H1 (cell line): ENCODE measurements around the gene RNU6-8. TPM values are rescaled to one million over a fixed set of nuclear protein-coding genes. Genes with fewer than 3 reads are reported as not detected.

Experiments
- CEBPB ChIP-seq: IDR thresholded peaks from 2 replicates; pipeline ENCODE4 v1.6.1; 2012; ENCODE audit warnings: low read depth, low read length
- CHD1 ChIP-seq: IDR thresholded peaks from 2 replicates; pipeline ENCODE4 v1.6.1; 2012; ENCODE audit warnings: low read depth, low read length, improper control_type of control experiment
- CHD2 ChIP-seq: IDR thresholded peaks from 2 replicates; pipeline ENCODE4 v1.6.1; 2012; ENCODE audit warnings: low read length, improper control_type of control experiment
- CHD7 ChIP-seq: fragments of 300-600 bp; sonication (generic); IDR thresholded peaks from 2 replicates; pipeline ENCODE4 v1.7.1; 2012; ENCODE audit warnings: low read length, moderate library complexity, mild to moderate bottlenecking, inconsistent platforms; ENCODE audit not compliant: insufficient replicate concordance
- CREB1 ChIP-seq: IDR thresholded peaks from 2 replicates; pipeline ENCODE4 v1.6.1; 2012; ENCODE audit warnings: inconsistent platforms
- EZH2 ChIP-seq: fragments of 200-600 bp; sonication (generic); IDR thresholded peaks from 2 replicates; pipeline ENCODE4 v1.7.1; 2012; ENCODE audit warnings: low read depth, mild to moderate bottlenecking, moderate library complexity, low read length, inconsistent platforms; ENCODE audit not compliant: severe bottlenecking
- SIRT6 ChIP-seq: IDR thresholded peaks from one replicate; pipeline ENCODE4 v1.7.1; 2012; ENCODE audit warnings: low read length, inconsistent platforms
- SP1 ChIP-seq: IDR thresholded peaks from 2 replicates; pipeline ENCODE4 v1.6.1; 2011; ENCODE audit warnings: low read depth, low read length
- TCF12 ChIP-seq: IDR thresholded peaks from 2 replicates; pipeline ENCODE4 v1.6.1; 2011; ENCODE audit warnings: low read depth, mild to moderate bottlenecking, low read length
- polyA plus RNA-seq, 7 experiments: library from polyadenylated mRNA; depleted of rRNA in 3 of 7; stranded (reverse) in 5 of 7; unstranded in 2 of 7; fragments of >200 nt in 5 of 7; fragments of 200-250 nt in 2 of 7; gene quantifications; 1 replicate in 5 of 7; 2 replicates in 1 of 7; 4 replicates in 1 of 7; pipeline versions ENCODE4 v1.2.1 to v1.2.3, GENCODE V29; 2011 to 2013; ENCODE audit warnings: missing spikeins in 2 of 7, mixed read lengths in 2 of 7
- total RNA-seq: library from RNA; stranded (reverse); fragmentation: NEBNext Ultra II Directional; extraction: Animal tissue kit (Norgen Biotek cat#: 25700); gene quantifications from 2 replicates; pipeline ENCODE4 v1.2.1, GENCODE V29; 2021

Gene RNU6-8
- total and polyA plus RNA-seq, 2 of the 8 experiments (the other 6 are each of a cell fraction or from before 2014, with no cell fraction given), result not detected

- TF ChIP-seq CHD7 (no peak), CHD1 (no peak), CHD2 (no peak), SIRT6 (no peak), SP1 (no peak), CEBPB (no peak), TCF12 (no peak), CREB1 (no peak), EZH2 (no peak)
Measured at GRCh38 chr14:32226056-32226455, 23.0 kb upstream of the RNU6-8 start (continued).
